Measurements from ENCODE around the gene TIMP4. TPM values are rescaled to one million over a fixed set of nuclear protein-coding genes. Genes with fewer than 3 reads are reported as not detected.

TIMP4 gene
- total and polyA plus RNA-seq, 2 donors (not counting 1 experiment from before 2014, with no cell fraction given) = not detected

DNA sequence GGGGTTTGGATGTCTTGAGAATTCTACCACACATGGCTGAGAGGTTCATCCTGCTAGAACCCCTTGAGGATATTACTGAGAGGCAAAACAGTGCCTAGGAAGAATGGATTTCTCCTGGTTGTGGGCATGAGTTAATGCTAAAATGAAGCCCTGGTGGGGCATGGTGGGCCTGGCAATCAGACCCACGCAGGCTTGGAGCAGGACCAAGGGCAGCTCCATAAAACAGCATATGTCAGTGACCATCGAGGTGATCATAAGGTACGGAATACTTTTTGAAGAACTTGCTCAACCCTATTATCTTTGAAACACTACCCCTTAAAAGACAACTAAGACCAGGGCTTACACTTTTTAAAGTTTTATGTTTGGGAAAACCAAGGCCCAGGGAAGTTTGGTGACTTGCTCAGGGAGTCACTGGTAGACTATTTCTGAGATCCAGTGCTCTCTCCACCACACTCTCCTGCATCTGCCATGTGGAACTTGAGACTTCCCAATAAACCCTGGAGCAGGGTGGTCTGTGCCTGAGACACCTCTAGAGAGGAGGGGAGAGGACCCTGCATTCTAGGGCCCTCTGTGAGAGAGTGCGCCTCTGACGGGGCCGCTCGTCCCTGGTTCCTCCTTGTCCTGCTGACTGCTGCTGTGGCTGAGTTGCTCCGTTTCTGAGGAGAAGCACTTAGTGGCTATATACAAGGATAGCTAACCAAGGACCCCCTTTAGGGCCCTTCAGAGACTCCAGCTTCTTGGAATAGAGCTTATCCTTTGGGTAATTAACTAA, 28.0 kb upstream of the TIMP4 start:
- H4K20me1 ChIP-seq (ENCODE audit: control insufficient read depth, insufficient read depth, low read length, poor library complexity, severe bottlenecking) = no peaks in the 10 kb centered on the region
- no peaks in the 10 kb centered on the region for H3K9me3 ChIP-seq (ENCODE audit: control extremely low read depth in 1 of 3, control insufficient read depth in 2 of 3, insufficient read depth in 1 of 3, low read length in 2 of 3)
- H3K4me3 ChIP-seq (ENCODE audit: control extremely low read depth in 1 of 5, extremely low read depth in 1 of 5, insufficient read depth in 1 of 5, low read depth in 2 of 5, low read length in 4 of 5) = no peak overlapping the region
- no peak overlapping the region for H3K4me3 Mint-ChIP-seq
- no peaks in the 10 kb centered on the region for H3K27me3 Mint-ChIP-seq
- intact Hi-C loops (cut with micrococcal nuclease) = no loop called here
- no peak for DNase-seq
- POLR2A ChIA-PET = no interaction called here
- H3K9ac ChIP-seq (ENCODE audit: low read length) = no peak overlapping the region
- peaks cover 20 to 28% of the 10 kb centered on the region in 2 donors for H3K4me1 ChIP-seq (ENCODE audit: control insufficient read depth in 2 of 2, insufficient read depth in 2 of 2, low read length in 2 of 2)
- H3K27ac Mint-ChIP-seq = no peak overlapping the region
- 97% methylated on average over 7 of the region's 8 CpGs for WGBS (ENCODE audit: insufficient coverage)
- no peaks in the 10 kb centered on the region for H3K79me2 ChIP-seq (ENCODE audit: control insufficient read depth, insufficient read depth, low read length)
- H3K9me3 Mint-ChIP-seq (ENCODE audit: insufficient read depth) = no peaks in the 10 kb centered on the region
- no peak for TF ChIP-seq EZH2 (IDR thresholded peaks at IDR 0.05; ENCODE audit: borderline replicate concordance, insufficient read depth, low read depth, low read length, poor library complexity, severe bottlenecking)
- TF ChIP-seq CTCF (IDR thresholded peaks at IDR 0.05) = no peak
- H2AFZ ChIP-seq (ENCODE audit: insufficient read depth, low read depth, low read length, poor library complexity, severe bottlenecking) = no peak overlapping the region
- H3K4me1 Mint-ChIP-seq = peaks cover 17% of the 10 kb centered on the region
- no peaks in the 10 kb centered on the region for H3K27me3 ChIP-seq (replicated peaks in 1 of 4; ENCODE audit: control extremely low read depth in 1 of 4, control insufficient read depth in 3 of 4, insufficient read depth in 4 of 4, low read length in 3 of 4)
- CTCF ChIA-PET = interaction anchor here (1.9 kb wide), 1 partner anchor 9 kb away, joined by 7 read pairs; no protein-coding TSS in a partner anchor
- ATAC-seq (ENCODE audit: low read depth) = no peak
- H3K4me2 ChIP-seq (replicated peaks; ENCODE audit: low read depth, low read length, poor library complexity, severe bottlenecking) = peak overlapping the region; percentile 63
- H3K27ac ChIP-seq (ENCODE audit: low read length in 2 of 2) = no peak overlapping the region
- no peaks in the 10 kb centered on the region for H3K36me3 ChIP-seq (replicated peaks in 1 of 2; ENCODE audit: control extremely low read depth in 1 of 2, control insufficient read depth in 1 of 2, extremely low read depth in 1 of 2, insufficient read depth in 2 of 2, low read length in 1 of 2)

DNA sequence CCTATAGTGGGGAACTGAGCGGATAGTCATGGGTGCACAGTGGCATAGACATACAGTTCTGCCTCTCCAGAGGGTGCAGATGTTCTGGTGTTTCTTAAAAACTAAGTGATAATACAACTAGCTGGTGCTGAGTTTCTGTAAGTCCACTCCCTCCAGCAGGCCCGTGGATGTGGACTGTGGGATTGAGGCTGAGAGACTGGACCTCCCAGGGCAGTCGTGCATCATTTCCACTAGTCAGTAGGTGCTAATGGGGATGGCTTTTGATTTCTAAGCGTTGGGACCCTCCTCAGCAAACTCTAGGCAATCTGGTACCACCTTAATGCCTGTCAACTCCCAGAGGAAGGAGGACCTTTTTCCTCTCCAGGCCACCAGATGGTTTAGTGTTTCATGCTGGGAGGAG, 27.3 kb upstream of the TIMP4 start:
- ChIA-PET CTCF (no interaction called here), POLR2A (no interaction called here)
- H3K27me3 ChIP-seq (replicated peaks in 1 of 4; ENCODE audit: control extremely low read depth in 1 of 4, control insufficient read depth in 3 of 4, insufficient read depth in 4 of 4, low read length in 3 of 4) = no peaks in the 10 kb centered on the region
- no peak overlapping the region for H3K27ac ChIP-seq (ENCODE audit: low read length in 2 of 2)
- no peak overlapping the region for H3K4me3 Mint-ChIP-seq
- H3K79me2 ChIP-seq (ENCODE audit: control insufficient read depth, insufficient read depth, low read length) = no peaks in the 10 kb centered on the region
- no peak overlapping the region for H3K4me2 ChIP-seq (replicated peaks; ENCODE audit: low read depth, low read length, poor library complexity, severe bottlenecking)
- DNase-seq = no peak
- no peaks in the 10 kb centered on the region for H3K27me3 Mint-ChIP-seq
- no peaks in the 10 kb centered on the region for H4K20me1 ChIP-seq (ENCODE audit: control insufficient read depth, insufficient read depth, low read length, poor library complexity, severe bottlenecking)
- H3K9ac ChIP-seq (ENCODE audit: low read length) = no peak overlapping the region
- no peaks in the 10 kb centered on the region for H3K9me3 ChIP-seq (ENCODE audit: control extremely low read depth in 1 of 3, control insufficient read depth in 2 of 3, insufficient read depth in 1 of 3, low read length in 2 of 3)
- peaks cover 20 to 28% of the 10 kb centered on the region in 2 donors for H3K4me1 ChIP-seq (ENCODE audit: control insufficient read depth in 2 of 2, insufficient read depth in 2 of 2, low read length in 2 of 2)
- no peak overlapping the region for H3K4me3 ChIP-seq (ENCODE audit: control extremely low read depth in 1 of 5, extremely low read depth in 1 of 5, insufficient read depth in 1 of 5, low read depth in 2 of 5, low read length in 4 of 5)
- H3K27ac Mint-ChIP-seq = no peak overlapping the region
- H3K4me1 Mint-ChIP-seq = peaks cover 17% of the 10 kb centered on the region
- no peak for ATAC-seq (ENCODE audit: low read depth)
- no peaks in the 10 kb centered on the region for H3K36me3 ChIP-seq (replicated peaks in 1 of 2; ENCODE audit: control extremely low read depth in 1 of 2, control insufficient read depth in 1 of 2, extremely low read depth in 1 of 2, insufficient read depth in 2 of 2, low read length in 1 of 2)
- no peaks in the 10 kb centered on the region for H3K9me3 Mint-ChIP-seq (ENCODE audit: insufficient read depth)
- H2AFZ ChIP-seq (ENCODE audit: insufficient read depth, low read depth, low read length, poor library complexity, severe bottlenecking) = no peak overlapping the region
- no peak for TF ChIP-seq CTCF (IDR thresholded peaks at IDR 0.05)
- WGBS (ENCODE audit: insufficient coverage) = no CpG with 5 or more reads among the region's 4 CpGs
- intact Hi-C loops (cut with micrococcal nuclease) = no loop called here
